ENCODE measurements around the gene MPC1L. TPM values are rescaled to one million over a fixed set of nuclear protein-coding genes. Genes with fewer than 3 reads are reported as not detected.

The MPC1L gene
- total RNA-seq, 1 donor from 2014 or later: not detected

GRCh38 chrX:40651620-40652223, 28.5 kb downstream of the MPC1L start:
- H3K4me1 ChIP-seq (ENCODE audit: control insufficient read depth in 3 of 3, insufficient read depth in 3 of 3, low read length in 3 of 3): peaks cover 8 to 24% (median 10%) of the 10 kb centered on the region in 3 donors
- no peaks in the 10 kb centered on the region for H3K9me3 ChIP-seq (ENCODE audit: control insufficient read depth in 3 of 3, low read length in 3 of 3)
- no peak overlapping the region for H3K27ac ChIP-seq (ENCODE audit: low read depth, low read length)
- H3K36me3 ChIP-seq (ENCODE audit: control insufficient read depth in 3 of 3, insufficient read depth in 3 of 3, low read length in 3 of 3): peaks cover 0 to 5% (median 2%) of the 10 kb centered on the region in 3 donors
- no peaks in the 10 kb centered on the region for H3K27me3 ChIP-seq (ENCODE audit: control insufficient read depth in 3 of 3, insufficient read depth in 3 of 3, low read length in 3 of 3)
- no peak overlapping the region for H3K9ac ChIP-seq (ENCODE audit: low read depth in 1 of 3, low read length in 3 of 3)
- H3K4me3 ChIP-seq (ENCODE audit: low read length in 3 of 3): no peak overlapping the region

- H3K27me3 ChIP-seq (ENCODE audit: control insufficient read depth in 3 of 3, insufficient read depth in 3 of 3, low read length in 3 of 3): no peaks in the 10 kb centered on the region
- H3K27ac ChIP-seq (ENCODE audit: low read depth, low read length): no peak overlapping the region
- no peaks in the 10 kb centered on the region for H3K9me3 ChIP-seq (ENCODE audit: control insufficient read depth in 3 of 3, low read length in 3 of 3)
- H3K4me3 ChIP-seq (ENCODE audit: low read length in 3 of 3): no peak overlapping the region
- peaks cover 8 to 21% (median 10%) of the 10 kb centered on the region in 3 donors for H3K4me1 ChIP-seq (ENCODE audit: control insufficient read depth in 3 of 3, insufficient read depth in 3 of 3, low read length in 3 of 3)
- H3K36me3 ChIP-seq (ENCODE audit: control insufficient read depth in 3 of 3, insufficient read depth in 3 of 3, low read length in 3 of 3): peaks cover 2 to 13% (median 9%) of the 10 kb centered on the region in 3 donors
- no peak overlapping the region for H3K9ac ChIP-seq (ENCODE audit: low read depth in 1 of 3, low read length in 3 of 3)
These were observed 29.4 kb downstream of the MPC1L start for GRCh38 chrX:40652664-40653063.

- Histone ChIP-seq H3K36me3 (ENCODE audit: control insufficient read depth in 3 of 3, insufficient read depth in 3 of 3, low read length in 3 of 3) (peaks cover 2 to 13% (median 12%) of the 10 kb centered on the region in 3 donors), H3K27ac (ENCODE audit: low read depth, low read length) (no peak overlapping the region), H3K9ac (ENCODE audit: low read depth in 1 of 3, low read length in 3 of 3) (no peak overlapping the region), H3K27me3 (ENCODE audit: control insufficient read depth in 3 of 3, insufficient read depth in 3 of 3, low read length in 3 of 3) (no peaks in the 10 kb centered on the region), H3K4me3 (ENCODE audit: low read length in 3 of 3) (no peak overlapping the region), H3K4me1 (ENCODE audit: control insufficient read depth in 3 of 3, insufficient read depth in 3 of 3, low read length in 3 of 3) (peaks cover 3 to 17% (median 8%) of the 10 kb centered on the region in 3 donors), H3K9me3 (ENCODE audit: control insufficient read depth in 3 of 3, low read length in 3 of 3) (no peaks in the 10 kb centered on the region)
These were observed 30.3 kb downstream of the MPC1L start for GRCh38 chrX:40653535-40653934.

- H3K27me3 ChIP-seq (ENCODE audit: control insufficient read depth in 3 of 3, insufficient read depth in 3 of 3, low read length in 3 of 3): no peaks in the 10 kb centered on the region
- peaks cover 14 to 35% (median 23%) of the 10 kb centered on the region in 3 donors for H3K36me3 ChIP-seq (ENCODE audit: control insufficient read depth in 3 of 3, insufficient read depth in 3 of 3, low read length in 3 of 3)
- H3K27ac ChIP-seq (ENCODE audit: low read depth, low read length): no peak overlapping the region
- H3K9me3 ChIP-seq (ENCODE audit: control insufficient read depth in 3 of 3, low read length in 3 of 3): no peaks in the 10 kb centered on the region
- H3K4me3 ChIP-seq (ENCODE audit: low read length in 3 of 3): no peak overlapping the region
- H3K4me1 ChIP-seq (ENCODE audit: control insufficient read depth in 3 of 3, insufficient read depth in 3 of 3, low read length in 3 of 3): no peaks in the 10 kb centered on the region
- no peak overlapping the region for H3K9ac ChIP-seq (ENCODE audit: low read depth in 1 of 3, low read length in 3 of 3)
These were observed 37.2 kb downstream of the MPC1L start for GRCh38 chrX:40660381-40660780.

- no peaks in the 10 kb centered on the region for H3K9me3 ChIP-seq (ENCODE audit: control insufficient read depth in 3 of 3, low read length in 3 of 3)
- H3K27ac ChIP-seq (ENCODE audit: low read depth, low read length): no peak overlapping the region
- H3K4me3 ChIP-seq (ENCODE audit: low read length in 3 of 3): no peak overlapping the region
- peaks cover 14 to 35% (median 29%) of the 10 kb centered on the region in 3 donors for H3K36me3 ChIP-seq (ENCODE audit: control insufficient read depth in 3 of 3, insufficient read depth in 3 of 3, low read length in 3 of 3)
- H3K9ac ChIP-seq (ENCODE audit: low read depth in 1 of 3, low read length in 3 of 3): no peak overlapping the region
- H3K27me3 ChIP-seq (ENCODE audit: control insufficient read depth in 3 of 3, insufficient read depth in 3 of 3, low read length in 3 of 3): no peaks in the 10 kb centered on the region
- no peaks in the 10 kb centered on the region for H3K4me1 ChIP-seq (ENCODE audit: control insufficient read depth in 3 of 3, insufficient read depth in 3 of 3, low read length in 3 of 3)
These were observed 38.3 kb downstream of the MPC1L start for GRCh38 chrX:40661489-40661888.

GRCh38 chrX:40663078-40663740, 40.0 kb downstream of the MPC1L start:
- Histone ChIP-seq H3K4me1 (ENCODE audit: control insufficient read depth in 3 of 3, insufficient read depth in 3 of 3, low read length in 3 of 3) (no peaks in the 10 kb centered on the region), H3K4me3 (ENCODE audit: low read length in 3 of 3) (no peak overlapping the region), H3K36me3 (ENCODE audit: control insufficient read depth in 3 of 3, insufficient read depth in 3 of 3, low read length in 3 of 3) (peaks cover 20 to 34% (median 23%) of the 10 kb centered on the region in 3 donors), H3K9me3 (ENCODE audit: control insufficient read depth in 3 of 3, low read length in 3 of 3) (no peaks in the 10 kb centered on the region), H3K9ac (ENCODE audit: low read depth in 1 of 3, low read length in 3 of 3) (no peak overlapping the region), H3K27ac (ENCODE audit: low read depth, low read length) (no peak overlapping the region), H3K27me3 (ENCODE audit: control insufficient read depth in 3 of 3, insufficient read depth in 3 of 3, low read length in 3 of 3) (no peaks in the 10 kb centered on the region)

- H3K36me3 ChIP-seq (ENCODE audit: control insufficient read depth in 3 of 3, insufficient read depth in 3 of 3, low read length in 3 of 3): peaks cover 23 to 33% (median 26%) of the 10 kb centered on the region in 3 donors
These were observed 40.8 kb downstream of the MPC1L start for GRCh38 chrX:40663880-40664630.

GRCh38 chrX:40671126-40671525, 47.9 kb downstream of the MPC1L start:
- H3K9ac ChIP-seq (ENCODE audit: low read depth in 1 of 3, low read length in 3 of 3): peak overlapping the region in 1 of 3 donors; percentile 1
- H3K4me3 ChIP-seq (ENCODE audit: low read length in 3 of 3): no peak overlapping the region
- peak overlapping the region; percentile 10 for H3K27ac ChIP-seq (ENCODE audit: low read depth, low read length)
- peaks cover 0 to 6% (median 2%) of the 10 kb centered on the region in 3 donors for H3K4me1 ChIP-seq (ENCODE audit: control insufficient read depth in 3 of 3, insufficient read depth in 3 of 3, low read length in 3 of 3)
- H3K9me3 ChIP-seq (ENCODE audit: control insufficient read depth in 3 of 3, low read length in 3 of 3): no peaks in the 10 kb centered on the region
- H3K27me3 ChIP-seq (ENCODE audit: control insufficient read depth in 3 of 3, insufficient read depth in 3 of 3, low read length in 3 of 3): peaks cover 0 to 2% (median 0%) of the 10 kb centered on the region in 3 donors
- peaks cover 15 to 40% (median 31%) of the 10 kb centered on the region in 3 donors for H3K36me3 ChIP-seq (ENCODE audit: control insufficient read depth in 3 of 3, insufficient read depth in 3 of 3, low read length in 3 of 3)

More at GRCh38 chrX:40663880-40664630, 40.8 kb downstream of the MPC1L start:
- Histone ChIP-seq H3K27me3 (ENCODE audit: control insufficient read depth in 3 of 3, insufficient read depth in 3 of 3, low read length in 3 of 3) (no peaks in the 10 kb centered on the region), H3K9ac (ENCODE audit: low read depth in 1 of 3, low read length in 3 of 3) (no peak overlapping the region), H3K27ac (ENCODE audit: low read depth, low read length) (no peak overlapping the region), H3K4me1 (ENCODE audit: control insufficient read depth in 3 of 3, insufficient read depth in 3 of 3, low read length in 3 of 3) (no peaks in the 10 kb centered on the region), H3K4me3 (ENCODE audit: low read length in 3 of 3) (no peak overlapping the region), H3K9me3 (ENCODE audit: control insufficient read depth in 3 of 3, low read length in 3 of 3) (no peaks in the 10 kb centered on the region)

Data from skeletal muscle tissue (tissue), 4 donors.